Stimulated activated CD8-positive, alpha-beta memory T cell treated with anti-CD3 and anti-CD28 coated beads, Interleukin-15, amount 100 ng/mL, for 24 hours (primary cell): ENCODE results near the gene CCDC28A.

Experiments used
- DNase-seq: peaks from one replicate; pipeline ENCODE4 v3.0.0-alpha.2; 2020; ENCODE audit warnings: low read depth

CCDC28A gene

DNA sequence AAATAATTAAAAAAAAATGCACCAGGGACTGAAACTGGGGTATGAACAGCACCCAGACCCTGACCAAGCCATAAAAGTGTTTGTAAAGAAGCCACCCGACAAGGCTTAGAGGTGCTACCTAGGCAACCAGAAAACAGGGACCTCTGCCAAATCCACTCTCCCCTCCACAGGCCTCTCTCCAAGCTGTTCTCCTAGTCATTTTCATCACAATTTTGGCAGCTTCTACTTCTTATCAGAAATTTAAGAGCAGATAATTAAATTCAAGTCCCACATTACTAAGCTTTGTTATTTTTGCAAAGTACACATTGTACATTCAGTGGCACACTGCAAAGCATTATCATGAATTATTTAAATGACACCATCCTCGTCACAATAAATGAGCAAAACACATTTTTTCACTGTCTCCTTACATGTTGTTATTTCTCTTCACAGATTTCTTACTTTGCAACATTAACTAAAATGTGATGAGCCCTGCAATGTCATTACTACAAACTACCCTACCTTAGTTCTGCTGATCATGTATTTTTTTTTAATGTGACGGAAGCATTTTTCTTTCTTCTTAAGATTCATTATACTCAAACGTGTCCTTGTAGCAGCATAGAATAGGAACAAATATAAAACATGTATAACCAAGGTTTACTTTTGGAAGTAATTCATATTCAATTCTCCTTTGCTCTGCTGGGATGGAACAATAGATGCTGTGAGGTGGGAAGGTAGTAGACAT, 60.4 kb downstream of the CCDC28A start:
- DNase-seq: no peak

DNA sequence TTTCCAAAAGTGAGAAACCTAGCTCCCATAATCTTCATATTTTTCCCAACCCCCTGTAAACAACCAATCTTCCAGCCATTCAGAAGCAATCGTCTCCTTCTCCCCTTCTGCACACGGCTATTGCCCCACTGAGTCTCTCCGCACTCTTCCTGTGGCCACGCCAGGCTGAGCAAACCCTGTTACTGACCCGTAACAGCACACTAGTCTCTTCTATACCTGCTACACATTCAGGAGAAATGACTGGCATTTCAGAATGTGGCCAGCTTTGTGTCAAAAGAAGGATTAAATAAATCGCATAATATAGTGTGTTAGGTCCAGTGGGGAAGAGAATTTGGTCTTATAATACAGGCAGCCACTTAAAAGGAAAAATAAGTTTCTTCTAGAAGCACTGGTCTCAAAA, 63.7 kb downstream of the CCDC28A start:
- no peak for DNase-seq
